ENCODE data around the gene PCBP3.
"Not testable (repeated sequence)": the region's sequence is repeated elsewhere in the genome, so short reads cannot be mapped to it uniquely, and the experiment has no call there.

PCBP3 gene

DNA sequence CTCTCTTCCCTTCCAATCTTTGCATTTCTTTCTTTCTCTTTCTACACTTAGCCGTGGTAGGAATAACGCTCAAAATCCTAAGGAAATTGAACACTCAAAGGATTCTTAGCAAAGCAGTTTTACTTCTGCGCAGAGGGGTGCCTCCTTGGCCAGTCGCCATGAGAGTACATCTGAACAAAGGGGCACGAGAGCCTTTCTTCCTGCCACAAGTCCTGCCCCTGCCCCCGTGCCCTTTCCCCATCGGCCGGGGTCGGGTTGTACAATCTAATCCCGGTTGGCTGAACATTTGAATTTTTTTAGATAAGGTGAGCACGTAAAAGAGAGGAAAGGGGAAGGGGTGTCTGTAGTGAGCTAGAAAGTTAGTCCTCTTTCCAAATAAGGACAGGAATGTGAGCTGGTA is 309.4 kb downstream of the PCBP3 start:
- DNase-seq, result no peak

DNA sequence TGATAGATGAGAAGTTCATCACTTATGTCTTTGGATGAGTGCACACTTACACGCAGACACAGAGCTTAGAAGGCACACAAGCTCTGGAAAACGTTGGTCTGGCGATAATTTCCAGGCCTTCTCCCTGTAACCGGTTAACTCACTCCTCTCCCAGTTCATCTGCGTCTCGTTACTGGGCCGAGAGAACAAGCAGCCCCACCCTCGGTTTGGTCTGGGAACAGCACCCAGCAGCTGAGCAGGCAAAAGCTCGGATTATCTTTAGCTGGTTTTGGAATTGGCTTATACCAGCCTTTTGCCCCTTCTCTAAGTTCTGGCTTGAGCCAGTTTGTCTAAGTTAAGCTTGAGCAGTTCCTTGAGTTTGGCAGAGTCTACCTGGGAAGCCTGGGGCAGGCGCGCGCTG is 310.7 kb downstream of the PCBP3 start:
- DNase-seq, result no peak

DNA sequence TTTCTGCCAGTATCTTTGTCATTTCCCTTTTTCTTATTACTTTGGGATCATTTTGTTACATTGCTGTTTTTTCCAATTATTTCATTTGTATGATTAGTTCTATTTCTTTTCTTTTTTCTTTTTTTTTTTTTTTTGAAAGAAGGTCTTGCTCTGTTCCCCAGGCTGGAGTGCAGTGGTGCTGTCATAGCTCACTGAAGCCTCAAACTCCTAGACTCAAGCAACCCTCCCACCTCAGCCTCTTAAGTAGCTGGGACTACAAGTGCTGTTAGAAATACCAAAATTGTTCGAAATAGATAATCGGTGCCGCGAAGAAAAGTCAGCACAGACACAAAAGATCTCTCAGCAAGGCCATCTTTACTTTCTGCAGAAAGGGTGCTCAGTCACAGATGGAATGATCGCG is 311.4 kb downstream of the PCBP3 start:
- no peak for DNase-seq

DNA sequence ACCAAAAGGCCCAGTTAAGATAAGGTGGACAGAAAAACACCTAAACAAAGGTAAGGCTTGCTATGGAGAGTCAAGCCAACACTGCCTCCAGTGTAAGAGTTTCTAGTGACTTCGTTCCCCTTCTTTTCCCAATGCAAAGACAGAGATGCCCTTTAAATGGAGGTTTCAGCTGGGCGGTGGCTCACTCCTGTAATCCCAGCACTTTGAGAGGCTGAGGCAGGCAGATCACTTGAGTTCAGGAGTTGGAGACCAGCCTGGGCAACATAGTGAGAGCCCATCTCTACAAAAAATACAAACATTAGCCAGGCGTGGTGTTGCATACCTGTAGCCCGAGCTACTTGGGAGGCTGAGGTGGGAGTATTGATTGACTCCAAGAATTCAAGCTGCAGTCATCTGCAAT is 314.0 kb downstream of the PCBP3 start:
- no peak for DNase-seq

DNA sequence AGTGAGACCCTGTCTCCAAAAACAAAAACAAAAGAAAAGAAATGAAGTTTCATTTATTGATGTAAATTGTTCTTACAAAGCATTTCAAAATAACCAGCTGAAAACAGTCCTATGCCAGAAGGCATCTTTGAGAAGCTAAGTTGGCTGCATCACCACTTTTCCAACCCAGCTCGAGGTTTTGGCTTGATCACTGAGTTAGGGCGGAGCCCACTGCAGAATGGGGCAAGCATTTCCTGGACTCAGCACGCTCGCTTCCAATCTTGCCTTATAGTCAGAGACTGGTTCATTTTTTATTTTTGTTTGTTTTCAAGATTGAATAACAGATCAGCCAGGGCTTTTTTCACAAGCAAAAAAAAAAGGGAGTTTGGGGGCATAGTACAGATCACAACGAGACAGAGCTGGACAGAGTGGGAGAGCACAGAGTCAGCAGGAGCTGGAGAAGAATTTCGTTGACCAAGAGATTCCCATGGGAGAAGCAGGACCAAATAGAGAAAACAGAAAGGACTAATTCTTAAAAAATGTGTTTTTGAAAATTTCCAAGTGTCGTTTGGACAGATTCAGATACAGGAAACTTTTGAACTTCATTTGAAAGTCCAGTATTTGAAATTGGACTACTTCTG is 314.6 kb downstream of the PCBP3 start:
- no peak for DNase-seq

DNA sequence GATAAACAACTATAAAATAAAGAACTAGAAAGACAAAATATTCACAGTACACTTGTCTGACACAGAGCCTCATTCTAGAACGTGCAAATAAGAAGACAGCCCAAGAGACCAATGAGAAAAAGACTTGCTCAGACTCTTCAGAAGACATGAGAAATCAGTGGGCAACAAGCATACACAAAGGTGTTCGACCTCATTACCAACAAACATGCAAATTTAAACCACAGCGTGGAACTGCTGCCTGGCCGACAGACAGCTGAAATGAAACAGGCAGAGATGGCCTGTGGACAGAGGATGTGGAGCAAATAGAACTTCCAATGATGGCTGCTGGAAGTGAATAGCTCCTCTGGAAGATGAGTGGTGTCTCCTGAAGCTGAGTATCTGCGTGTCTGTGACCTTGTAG is 315.7 kb downstream of the PCBP3 start:
- no peak for DNase-seq

DNA sequence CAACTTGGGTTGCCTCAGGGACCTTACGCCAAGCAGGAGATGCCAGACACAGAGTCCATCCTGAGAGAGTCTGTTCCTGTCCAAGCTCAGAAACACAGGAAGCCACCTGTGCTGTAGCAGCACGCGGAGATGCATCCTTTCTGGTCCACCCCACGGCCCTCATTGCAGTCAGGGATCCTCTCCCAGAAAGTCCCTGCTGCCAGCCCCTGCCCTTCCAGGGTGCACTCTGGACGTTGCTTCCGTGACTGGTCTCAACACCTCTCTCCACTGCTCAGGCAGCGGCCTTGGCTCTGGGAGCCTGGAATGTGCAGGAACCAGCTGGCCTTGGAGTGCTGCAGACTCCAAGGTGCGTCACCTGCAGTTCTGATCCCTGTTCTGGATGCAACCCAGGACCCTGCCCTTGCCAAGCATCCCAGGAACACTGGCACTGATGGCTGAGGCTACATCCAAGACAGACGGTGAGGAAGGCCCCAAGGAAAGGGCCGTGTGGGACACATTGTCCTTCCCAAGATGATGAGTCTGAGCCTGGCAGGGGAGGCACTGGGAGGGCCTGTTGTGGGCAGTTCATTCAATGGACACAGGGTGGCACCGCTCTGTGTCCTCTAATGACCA is 316.4 kb downstream of the PCBP3 start:
- DNase-seq, result no peak

DNA sequence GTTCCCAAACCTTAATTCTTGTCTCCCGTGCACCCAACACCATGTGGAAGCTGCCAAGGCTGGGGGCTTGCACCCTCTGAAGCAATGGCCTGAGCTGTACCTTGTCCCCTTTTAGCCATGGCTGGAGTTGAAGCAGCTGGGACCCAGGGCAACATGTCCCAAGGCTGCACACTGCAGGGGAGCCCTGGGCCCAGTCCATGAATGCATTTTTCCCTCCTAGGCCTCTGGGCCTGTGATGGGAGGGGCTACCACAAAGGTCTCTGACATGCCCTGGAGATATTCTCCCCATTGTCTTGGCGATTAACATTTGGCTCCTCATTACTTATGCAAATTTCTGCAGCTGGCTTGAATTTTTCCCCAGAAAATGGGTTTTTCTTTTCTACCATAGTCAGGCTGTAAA is 317.9 kb downstream of the PCBP3 start:
- not testable (repeated sequence) for DNase-seq

DNA sequence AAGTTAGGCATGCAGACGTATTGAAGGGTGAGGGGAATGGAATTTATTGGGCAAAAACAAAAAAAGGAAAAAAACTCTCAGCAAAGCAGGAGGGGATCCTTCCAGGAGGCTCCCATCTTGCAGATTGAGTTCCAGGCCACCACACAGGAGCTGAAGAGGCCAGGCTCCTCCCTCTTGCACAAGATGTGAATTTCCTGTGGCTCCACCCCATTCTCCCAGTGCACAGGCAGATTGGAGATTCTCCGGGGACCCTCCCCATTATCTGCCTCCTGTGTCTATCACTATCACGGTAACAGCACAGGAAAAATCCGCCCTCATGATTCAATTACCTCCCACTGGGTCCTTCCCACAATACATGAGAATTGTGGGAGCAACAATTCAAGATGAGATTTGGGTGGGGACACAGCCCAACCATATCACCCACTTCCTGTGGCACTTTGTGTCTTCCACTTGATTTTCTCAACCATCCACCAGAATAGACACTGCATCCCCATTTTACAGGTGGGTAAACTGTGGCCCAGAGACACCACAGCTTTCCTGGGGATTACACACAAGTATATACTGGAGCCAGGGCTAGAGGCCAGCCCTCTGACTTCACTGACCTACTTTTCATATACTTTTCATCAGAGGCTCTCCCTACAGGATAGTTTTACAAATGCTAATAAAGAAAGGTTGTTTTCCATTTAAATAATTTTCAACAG is 319.2 kb downstream of the PCBP3 start:
- DNase-seq, result no peak

DNA sequence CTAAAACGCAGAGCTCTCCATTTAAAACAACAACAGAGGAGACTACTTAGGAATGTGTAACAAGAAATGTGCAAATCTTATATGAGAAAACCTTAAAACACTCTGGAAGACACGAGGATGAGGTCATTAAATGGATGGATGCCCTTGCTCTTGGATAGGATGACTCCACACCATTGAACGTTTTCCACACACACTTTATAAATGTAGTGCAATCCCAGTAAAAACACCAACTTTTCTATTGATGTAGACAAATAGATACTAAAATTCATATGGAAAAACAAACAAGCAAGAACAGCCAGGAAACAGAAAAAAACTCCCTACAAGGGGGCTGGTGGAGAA is 319.7 kb downstream of the PCBP3 start:
- DNase-seq, result no peak

DNA sequence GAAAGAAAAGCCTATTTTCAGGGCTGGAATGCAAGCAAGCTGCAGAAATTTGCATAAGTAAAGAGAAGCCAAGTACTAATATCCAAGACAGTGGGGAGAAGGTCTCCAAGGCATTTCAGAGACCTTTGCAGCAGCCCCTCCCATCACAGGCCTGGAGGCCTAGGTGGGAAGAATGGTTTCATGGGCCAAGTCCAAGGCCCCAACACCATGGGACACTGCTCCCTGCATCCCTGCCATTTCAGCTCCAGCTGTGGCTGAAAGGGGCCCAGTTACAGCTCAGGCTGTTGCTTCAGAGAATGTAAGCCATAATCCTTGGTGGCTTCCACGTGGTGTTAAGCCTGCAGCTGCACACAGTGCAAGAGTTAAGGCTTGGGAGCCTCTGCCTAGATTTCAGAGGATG is 321.1 kb downstream of the PCBP3 start:
- DNase-seq, result no peak

DNA sequence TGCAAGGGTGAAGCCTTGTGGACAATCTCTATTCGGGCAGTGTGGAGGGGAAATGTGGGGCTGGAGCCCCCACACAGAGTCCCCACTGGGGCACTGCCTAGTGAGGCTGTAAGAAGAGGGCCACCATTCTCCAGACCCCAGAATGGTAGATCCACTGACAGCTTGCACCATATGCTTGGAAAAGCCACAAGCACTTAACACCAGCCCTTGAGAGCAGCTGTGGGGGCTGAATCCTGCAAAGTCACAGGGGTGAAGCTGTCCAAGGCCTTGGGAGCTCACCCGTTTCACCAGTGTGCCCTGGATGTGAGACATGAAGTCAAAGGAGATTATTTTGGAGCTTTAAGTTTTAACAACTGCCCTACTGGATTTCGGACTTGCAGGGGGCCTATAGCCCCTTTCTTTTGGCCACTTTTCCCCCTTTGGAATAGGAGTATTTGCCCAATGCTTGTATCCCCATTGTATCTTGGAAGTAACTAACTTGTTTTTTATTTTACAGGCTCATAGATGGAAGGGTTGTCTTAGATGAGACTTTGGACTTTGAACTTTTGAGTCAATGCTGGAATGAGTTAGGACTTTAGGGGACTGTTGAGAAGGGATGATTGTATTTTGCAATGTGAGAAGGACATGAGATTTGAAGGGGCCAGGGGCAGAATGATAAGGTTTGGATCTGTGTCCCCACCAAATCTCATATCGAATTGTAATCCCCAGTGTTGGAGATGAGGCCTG is 321.7 kb downstream of the PCBP3 start:
- DNase-seq, result no peak

DNA sequence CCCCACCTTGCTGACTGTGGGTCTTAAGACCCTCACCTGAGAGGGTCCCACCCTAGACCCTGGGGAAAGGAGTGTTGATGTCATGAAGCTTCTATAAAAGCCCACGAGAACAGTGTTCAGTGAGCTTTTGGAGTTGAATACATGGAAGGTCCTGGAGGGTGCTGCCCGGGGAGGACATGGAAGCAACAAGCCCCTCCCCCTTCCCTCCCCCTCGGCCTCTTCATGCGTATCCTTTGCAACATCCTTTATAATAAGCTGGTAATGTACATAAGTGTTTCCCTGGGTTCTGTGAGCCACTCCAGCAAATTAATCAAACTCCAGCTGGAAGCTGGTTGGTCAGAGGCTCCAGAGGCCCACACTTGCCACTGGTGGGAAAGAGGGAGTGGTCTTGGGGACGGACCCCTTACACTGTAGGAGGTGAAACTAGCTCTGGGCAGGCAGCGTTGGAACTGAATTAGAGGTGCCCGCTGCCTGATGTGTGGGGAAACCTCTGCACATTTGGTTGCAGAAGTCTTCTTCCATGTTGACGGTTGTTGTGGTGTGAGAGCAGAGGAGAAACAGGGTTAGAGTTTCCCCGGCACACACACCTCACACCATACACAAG is 323.4 kb downstream of the PCBP3 start:
- no peak for DNase-seq

DNA sequence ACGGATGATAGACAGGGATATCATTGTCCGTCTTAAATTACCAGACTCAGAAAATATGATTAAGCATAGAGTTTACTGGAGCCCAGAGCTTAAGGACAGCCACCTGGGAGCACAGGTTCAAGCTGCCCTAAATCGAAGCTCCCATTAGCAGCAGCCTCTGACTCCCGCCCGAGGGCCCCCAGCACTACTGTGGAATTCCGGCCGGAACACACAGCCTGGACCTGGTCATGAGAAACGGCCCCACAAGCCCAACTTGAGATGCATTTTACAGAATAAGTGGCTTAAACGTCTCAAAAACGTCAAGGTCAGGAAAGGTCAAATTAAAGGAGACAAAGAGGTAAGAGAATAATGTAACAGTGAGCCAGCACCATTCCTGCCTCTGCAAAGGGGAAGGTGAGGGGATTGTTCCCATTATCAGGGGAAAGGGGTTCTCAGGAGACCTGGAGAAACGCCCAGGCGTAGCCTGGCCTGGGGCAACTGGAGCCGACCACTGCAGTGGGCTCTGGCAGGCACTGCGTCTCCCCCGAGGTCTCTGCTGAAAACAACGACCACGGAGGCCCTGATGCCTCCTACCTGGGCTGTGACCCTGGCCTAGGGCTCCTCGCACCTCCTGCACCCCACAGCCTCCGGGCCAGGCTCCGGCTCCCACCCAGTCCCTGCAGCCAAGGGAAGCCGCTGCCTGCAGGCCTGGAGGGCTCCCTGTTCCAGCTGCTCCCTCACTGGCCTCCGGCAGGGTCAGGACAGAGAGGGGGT is 326.6 kb downstream of the PCBP3 start:
- no peak for DNase-seq

DNA sequence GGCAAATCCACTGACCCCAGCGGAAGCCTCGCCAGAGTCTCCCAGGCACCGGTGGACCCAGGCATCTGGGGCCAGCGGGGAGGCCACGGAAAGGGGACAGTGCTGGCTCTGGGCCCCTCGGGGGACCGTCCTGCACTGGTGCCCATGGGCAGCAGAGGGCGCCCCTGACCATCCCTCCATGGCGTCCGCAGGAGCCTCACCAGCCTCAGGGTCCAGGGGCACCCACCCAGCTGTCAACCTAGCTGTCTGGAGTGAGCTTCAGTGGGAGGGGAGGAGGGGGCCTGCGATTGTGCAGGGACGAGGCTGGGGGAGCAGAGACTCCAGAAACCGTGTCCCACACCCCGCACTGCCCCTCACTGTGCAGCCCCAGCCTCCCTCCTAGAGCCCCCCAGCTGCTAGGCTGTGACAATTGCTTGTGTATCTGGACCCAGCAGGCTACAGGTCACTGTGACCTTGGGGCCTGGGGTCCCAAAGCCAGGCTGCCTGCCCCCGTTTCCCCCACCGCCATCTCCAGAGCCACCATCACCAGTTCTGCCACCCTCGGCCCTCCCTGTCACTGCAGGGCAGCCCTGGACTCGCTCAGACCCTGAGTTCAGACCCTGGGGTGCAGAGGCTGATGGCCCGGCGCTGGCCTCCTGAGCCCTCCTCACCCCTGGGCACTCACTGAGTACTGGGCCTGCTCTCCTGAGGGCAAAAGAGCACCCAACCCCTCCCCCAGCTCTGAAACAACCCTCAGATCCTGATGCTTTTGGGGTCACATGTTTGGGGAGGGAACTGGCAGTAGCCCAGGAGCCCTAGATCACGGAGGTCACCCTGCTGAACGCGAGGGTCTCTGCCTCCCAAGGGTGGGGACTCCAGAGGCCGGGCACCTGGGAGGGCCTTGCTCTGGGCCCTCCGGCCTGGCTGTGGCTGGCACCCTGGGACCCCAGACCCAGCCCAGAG is 327.4 kb downstream of the PCBP3 start:
- DNase-seq, result peak in 2 of 5 donors; percentile 25 to 31

DNA sequence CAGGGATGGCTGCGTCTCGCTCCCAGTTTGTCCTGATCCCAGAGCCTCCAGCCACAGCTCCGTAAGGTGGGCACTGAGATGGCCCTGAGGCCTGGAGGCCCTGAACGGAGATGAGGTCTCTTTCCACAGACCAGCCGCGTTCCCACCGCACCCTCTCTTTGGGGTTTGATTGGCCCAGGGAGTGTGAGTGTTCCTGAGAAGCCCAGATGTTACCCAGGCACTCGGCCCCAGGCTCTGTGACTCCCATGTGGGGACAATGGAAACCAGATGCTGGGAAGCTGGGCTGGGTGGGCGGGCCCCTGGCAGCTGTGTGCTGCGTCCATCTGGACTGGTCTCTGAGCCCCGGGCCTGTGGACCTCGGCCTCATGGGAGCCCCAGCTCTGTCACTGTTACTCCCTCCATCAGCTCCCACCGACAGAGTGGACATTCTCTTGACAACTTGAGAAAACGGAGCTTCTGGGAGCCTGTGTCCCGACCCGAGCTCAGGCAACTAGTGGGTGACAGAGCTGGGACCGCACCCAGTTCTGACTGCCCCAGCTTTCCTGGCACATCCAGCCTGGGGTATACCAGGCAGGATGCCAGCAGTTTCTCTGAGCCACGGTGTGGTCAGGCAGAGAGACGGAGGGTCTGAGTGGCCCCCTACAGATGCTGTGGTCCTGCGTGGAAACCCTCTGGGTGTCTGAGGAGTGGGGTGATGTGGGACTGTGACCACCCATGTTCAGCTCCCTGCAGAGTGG is 328.3 kb downstream of the PCBP3 start:
- DNase-seq, result no peak

DNA sequence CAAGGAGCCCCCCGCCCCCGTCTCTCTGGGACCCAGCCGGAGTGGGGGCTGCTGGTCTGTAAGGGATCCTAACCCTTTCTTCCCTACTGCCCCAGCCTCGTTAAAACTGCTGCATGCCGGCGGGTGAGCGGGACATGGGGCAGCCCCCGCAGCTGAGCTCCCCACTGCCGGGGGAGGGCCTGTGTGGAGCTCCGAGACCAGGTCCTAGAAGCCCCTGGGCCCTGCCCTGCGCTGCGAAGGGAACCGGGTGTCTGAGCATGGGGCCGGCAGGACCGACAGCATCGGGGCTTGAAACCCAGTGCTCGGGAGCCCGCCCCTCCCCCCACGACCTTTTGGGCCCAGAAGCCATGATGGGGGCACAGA is 328.8 kb downstream of the PCBP3 start:
- DNase-seq, result no peak

DNA sequence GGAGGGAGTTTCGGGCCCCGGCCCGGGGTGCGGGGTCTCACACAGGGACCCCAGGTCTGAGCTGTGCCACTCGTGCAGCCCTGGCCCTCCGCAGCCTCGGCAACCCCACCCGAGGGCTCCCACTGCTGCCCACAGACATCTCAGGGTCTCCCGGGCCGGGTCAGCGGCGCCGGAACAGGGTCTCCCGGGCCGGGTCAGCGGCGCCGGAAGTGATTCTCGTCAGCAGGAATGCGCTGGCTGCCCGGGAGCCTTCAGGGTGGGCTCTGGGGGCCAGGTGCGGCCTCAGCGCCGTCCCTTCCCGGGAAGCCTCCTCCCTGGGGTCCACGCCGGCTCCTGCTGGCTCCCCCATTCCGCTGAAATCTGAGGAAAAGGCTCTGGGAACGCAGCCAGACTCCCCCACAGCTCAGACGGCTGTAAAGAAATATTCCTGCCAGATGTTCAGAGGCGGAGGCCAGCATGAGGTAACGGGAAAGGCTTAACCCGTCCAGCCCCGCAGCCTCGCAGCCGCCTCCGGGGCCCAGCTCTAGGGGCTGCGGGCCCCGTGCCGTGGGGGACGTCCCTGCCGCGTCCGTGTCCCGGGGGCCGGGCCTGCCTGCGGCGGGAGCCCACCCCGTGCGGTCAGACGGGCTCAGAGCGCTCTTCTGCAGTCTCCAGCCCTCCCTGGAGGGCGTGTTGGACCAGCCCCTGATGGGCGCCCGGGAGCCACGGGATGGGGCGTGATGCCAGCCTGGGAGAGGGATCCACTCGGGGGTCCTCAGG is 329.4 kb downstream of the PCBP3 start:
- DNase-seq, result no peak

DNA sequence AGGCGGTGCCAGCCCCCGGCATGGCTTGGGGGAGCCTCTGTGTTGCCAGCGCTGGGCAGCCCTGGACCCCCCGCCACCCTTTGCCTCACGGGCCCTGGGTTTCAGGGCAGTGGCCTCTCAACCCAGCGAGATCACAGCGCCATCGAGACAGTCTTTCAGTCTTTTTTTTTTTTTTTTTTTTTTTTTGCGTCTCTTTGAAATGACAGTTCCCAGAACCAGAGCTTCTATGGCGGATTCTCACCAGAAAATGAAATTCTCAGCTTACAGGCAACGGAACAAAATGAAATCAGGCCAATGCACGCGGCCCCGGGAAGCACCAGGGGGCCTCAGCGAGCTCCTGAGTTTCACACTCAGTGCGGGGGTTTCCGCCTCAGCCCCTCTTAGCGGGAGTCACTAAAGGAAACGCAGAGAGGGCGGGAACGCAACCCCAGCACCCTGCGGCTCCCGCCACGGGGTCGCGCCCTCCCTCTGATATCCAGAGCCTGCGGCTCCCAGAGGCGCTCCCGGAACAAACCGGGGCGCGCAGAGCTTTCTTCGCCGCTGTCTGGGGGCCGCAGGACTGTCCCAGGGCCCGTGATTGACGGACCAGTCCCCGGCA is 330.0 kb downstream of the PCBP3 start:
- peak; percentile 45 to 75 (median 64) for DNase-seq
